Measurements from ENCODE around the gene TCP11. TPM values are rescaled to one million over a fixed set of nuclear protein-coding genes. Genes with fewer than 3 reads are reported as not detected.

Gene TCP11
- total and polyA plus RNA-seq, 4 experiments from 2014 or later = not detected

DNA sequence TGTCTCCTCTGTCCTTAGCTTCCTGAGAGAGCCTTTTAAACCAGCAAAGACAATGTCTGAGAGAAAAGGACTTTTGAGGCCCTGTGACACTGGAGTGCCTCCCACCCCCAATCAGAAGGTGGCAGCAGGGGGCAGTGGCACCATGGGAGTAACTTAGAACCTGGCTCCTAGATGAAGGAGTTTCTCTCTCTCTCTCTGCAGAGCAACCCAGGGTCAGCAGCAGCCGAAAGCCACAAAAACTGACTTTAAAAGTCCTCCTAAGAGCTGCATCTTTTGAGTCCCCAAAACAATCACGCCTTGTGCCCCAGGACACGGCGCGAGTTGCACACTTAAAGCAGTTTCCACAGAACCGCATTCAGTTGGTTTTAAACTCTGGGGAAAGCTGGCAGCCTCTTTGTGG lies 5.3 kb upstream of the TCP11 start:
- CTCF ChIA-PET (ENCODE audit: partially characterized antibody) = interaction anchor here (1.7 to 1.8 kb wide), 2 partner anchors 94 to 678 kb away, joined by 3 to 9 read pairs; no protein-coding TSS in a partner anchor
- no peak overlapping the region for H3K4me3 Mint-ChIP-seq
- H3K4me3 ChIP-seq (ENCODE audit: low read length in 2 of 2) = no peak overlapping the region
- H3K27me3 ChIP-seq (ENCODE audit: insufficient read depth, low read length) = no peaks in the 10 kb centered on the region
- H3K9me3 ChIP-seq (ENCODE audit: control insufficient read depth in 1 of 2, low read length in 2 of 2) = no peaks in the 10 kb centered on the region
- H3K36me3 ChIP-seq (ENCODE audit: insufficient read depth, low read length) = no peaks in the 10 kb centered on the region
- intact Hi-C loops (cut with micrococcal nuclease) = loop anchor here (1.0 to 10.0 kb wide), 3 partner anchors 95 to 552 kb away; no protein-coding TSS in a partner anchor
- peaks cover 0 to 5% (median 0%) of the 10 kb centered on the region in 8 donors for H3K9me3 Mint-ChIP-seq
- peaks cover 2% of the 10 kb centered on the region in 2 donors for H3K27me3 Mint-ChIP-seq
- no peak for DNase-seq
- no peak overlapping the region for H3K27ac Mint-ChIP-seq
- POLR2A ChIA-PET (ENCODE audit: partially characterized antibody) = no interaction called here
- no peaks in the 10 kb centered on the region for H3K36me3 Mint-ChIP-seq
- H3K4me1 ChIP-seq (ENCODE audit: insufficient read depth, low read length) = no peaks in the 10 kb centered on the region
- H3K27ac ChIP-seq (ENCODE audit: low read depth, low read length) = no peak overlapping the region
- H3K4me1 Mint-ChIP-seq = peaks cover 0 to 3% (median 3%) of the 10 kb centered on the region in 4 donors

DNA sequence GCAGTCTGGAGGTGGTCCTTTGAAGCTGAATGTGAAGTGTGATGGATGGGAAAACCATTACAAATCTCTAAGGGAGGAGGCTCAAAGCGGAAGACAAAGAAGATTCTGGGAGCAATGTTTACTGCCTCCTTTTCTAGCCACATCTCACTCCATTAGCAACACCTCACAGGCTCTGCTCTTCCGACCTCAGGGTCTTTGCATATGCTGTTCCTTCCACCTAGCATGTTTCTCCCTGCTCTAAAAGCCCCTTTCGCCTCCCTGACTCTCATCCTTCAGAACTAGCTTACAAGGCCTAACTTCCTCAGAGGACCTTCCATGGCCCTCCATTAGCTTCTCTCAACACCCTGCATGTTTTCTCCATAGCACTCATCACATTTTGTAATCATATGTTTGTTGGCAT lies 4.6 kb upstream of the TCP11 start:
- intact Hi-C loops (cut with micrococcal nuclease) = loop anchor here (1.0 to 10.0 kb wide), 3 partner anchors 96 to 551 kb away; no protein-coding TSS in a partner anchor
- Mint-ChIP-seq H3K9me3 (peaks cover 0 to 4% (median 0%) of the 10 kb centered on the region in 8 donors), H3K27ac (no peak overlapping the region), H3K4me3 (no peak overlapping the region), H3K27me3 (peaks cover 2 to 3% of the 10 kb centered on the region in 2 donors), H3K36me3 (no peaks in the 10 kb centered on the region), H3K4me1 (peaks cover 1 to 5% (median 4%) of the 10 kb centered on the region in 4 donors)
- Histone ChIP-seq H3K27me3 (ENCODE audit: insufficient read depth, low read length) (peaks cover 2% of the 10 kb centered on the region), H3K9me3 (ENCODE audit: control insufficient read depth in 1 of 2, low read length in 2 of 2) (no peaks in the 10 kb centered on the region), H3K4me3 (ENCODE audit: low read length in 2 of 2) (no peak overlapping the region), H3K4me1 (ENCODE audit: insufficient read depth, low read length) (peaks cover 7% of the 10 kb centered on the region), H3K27ac (ENCODE audit: low read depth, low read length) (no peak overlapping the region), H3K36me3 (ENCODE audit: insufficient read depth, low read length) (no peaks in the 10 kb centered on the region)
- CTCF ChIA-PET (ENCODE audit: partially characterized antibody) = interaction anchor here (0.7 to 1.8 kb wide), 3 partner anchors 62 to 677 kb away, joined by 3 to 9 read pairs (median 3); no protein-coding TSS in a partner anchor
- POLR2A ChIA-PET (ENCODE audit: partially characterized antibody) = interaction anchor here (1.3 kb wide), 1 partner anchor 42 kb away, joined by 3 read pairs; no protein-coding TSS in a partner anchor
- no peak for DNase-seq

DNA sequence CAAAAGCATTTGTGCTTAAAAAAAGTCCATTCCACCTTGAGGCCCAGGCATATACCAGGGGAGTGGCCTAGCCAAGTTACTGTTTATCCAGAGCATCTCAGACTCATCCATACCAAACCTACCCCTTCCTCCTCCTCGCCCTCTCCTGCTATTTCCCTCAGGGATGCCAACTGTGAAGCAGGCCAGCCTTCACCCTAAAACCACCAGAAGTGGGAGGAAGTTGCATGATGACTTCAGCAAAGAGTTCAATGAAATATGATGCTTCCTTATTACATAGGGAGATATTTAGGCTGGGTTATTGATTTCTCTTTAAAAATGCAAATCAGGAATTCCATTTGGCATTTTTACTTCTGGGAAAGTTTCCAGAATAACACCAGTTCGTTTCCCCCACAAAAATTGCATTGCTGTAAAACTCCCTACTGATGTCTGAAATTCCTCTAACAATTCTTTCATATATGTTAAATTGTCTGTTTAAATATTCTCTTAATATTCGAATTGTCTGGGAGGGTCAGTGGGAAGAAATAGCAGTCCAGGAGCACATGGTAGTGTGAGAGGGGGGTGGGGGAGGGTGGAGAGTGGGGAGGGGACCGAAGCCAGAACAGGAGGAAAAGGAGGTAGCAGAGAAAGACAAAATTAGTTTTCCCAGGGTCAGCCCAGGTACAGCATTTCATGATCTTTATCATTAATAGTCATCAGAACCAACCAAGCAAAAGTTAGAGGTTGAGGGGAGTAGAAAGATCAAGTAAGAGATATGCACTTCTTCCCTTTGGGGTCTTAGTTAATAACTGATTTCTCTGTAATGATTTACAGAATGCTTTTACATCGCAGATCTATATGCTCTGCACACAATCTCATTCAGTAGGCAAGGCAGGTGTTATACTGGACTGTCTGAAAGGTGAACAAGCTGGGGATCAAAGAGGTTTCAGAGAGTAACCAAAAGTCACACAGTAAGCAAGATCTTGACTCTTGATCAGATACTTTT lies 1.7 kb upstream of the TCP11 start:
- Mint-ChIP-seq H3K27ac (no peak overlapping the region), H3K36me3 (no peaks in the 10 kb centered on the region), H3K27me3 (peaks cover 7 to 12% of the 10 kb centered on the region in 2 donors), H3K4me3 (peak overlapping the region in 2 of 8 donors; percentile 47 to 56), H3K9me3 (peaks cover 0 to 3% (median 0%) of the 10 kb centered on the region in 8 donors), H3K4me1 (peaks cover 8 to 14% (median 10%) of the 10 kb centered on the region in 4 donors)
- ChIA-PET POLR2A (ENCODE audit: partially characterized antibody) (no interaction called here), CTCF (ENCODE audit: partially characterized antibody) (interaction anchor here (0.8 kb wide), 1 partner anchor 98 kb away, joined by 4 read pairs; no protein-coding TSS in a partner anchor)
- no peak for DNase-seq
- no peak overlapping the region for H3K27ac ChIP-seq (ENCODE audit: low read depth, low read length)
- no peaks in the 10 kb centered on the region for H3K36me3 ChIP-seq (ENCODE audit: insufficient read depth, low read length)
- H3K4me3 ChIP-seq (ENCODE audit: low read length in 2 of 2) = no peak overlapping the region
- peaks cover 15% of the 10 kb centered on the region for H3K4me1 ChIP-seq (ENCODE audit: insufficient read depth, low read length)
- intact Hi-C loops (cut with micrococcal nuclease) = loop anchor here (5.0 to 10.0 kb wide), 3 partner anchors 278 to 981 kb away; no protein-coding TSS in a partner anchor
- H3K9me3 ChIP-seq (ENCODE audit: control insufficient read depth in 1 of 2, low read length in 2 of 2) = no peaks in the 10 kb centered on the region
- peaks cover 7% of the 10 kb centered on the region for H3K27me3 ChIP-seq (ENCODE audit: insufficient read depth, low read length)

DNA sequence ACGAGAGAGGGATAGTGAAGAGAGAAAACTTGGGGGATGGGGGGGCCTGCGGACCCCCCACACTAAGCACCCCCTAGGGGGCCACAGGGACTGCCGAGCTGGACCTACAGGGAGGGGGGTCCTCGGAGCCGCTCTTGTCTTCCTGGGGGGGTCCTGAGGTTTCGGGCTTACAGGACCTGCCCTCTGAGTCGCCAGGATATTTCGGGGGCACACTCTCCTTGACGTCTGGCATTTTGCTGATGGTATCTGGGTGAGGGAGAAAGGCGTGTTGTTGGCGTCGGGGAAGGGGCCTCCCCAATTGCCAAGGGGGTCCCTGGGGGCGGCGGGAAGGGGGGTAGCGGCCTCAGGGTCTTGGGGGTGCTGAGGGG lies 516 bp downstream of the TCP11 start:
- ChIA-PET POLR2A (ENCODE audit: partially characterized antibody) (no interaction called here), CTCF (ENCODE audit: partially characterized antibody) (interaction anchor here (0.6 to 2.9 kb wide), 13 partner anchors 9 to 978 kb away, joined by 3 to 26 read pairs (median 9); partner anchors contain the start of gene TAF11)
- peaks cover 8 to 14% (median 10%) of the 10 kb centered on the region in 4 donors for H3K4me1 Mint-ChIP-seq
- Histone ChIP-seq H3K36me3 (ENCODE audit: insufficient read depth, low read length) (no peaks in the 10 kb centered on the region), H3K9me3 (ENCODE audit: control insufficient read depth in 1 of 2, low read length in 2 of 2) (no peaks in the 10 kb centered on the region), H3K4me1 (ENCODE audit: insufficient read depth, low read length) (peaks cover 15% of the 10 kb centered on the region), H3K27ac (ENCODE audit: low read depth, low read length) (no peak overlapping the region), H3K27me3 (ENCODE audit: insufficient read depth, low read length) (peaks cover 7% of the 10 kb centered on the region), H3K4me3 (ENCODE audit: low read length in 2 of 2) (no peak overlapping the region)
- H3K9me3 Mint-ChIP-seq = peaks cover 0 to 3% (median 0%) of the 10 kb centered on the region in 8 donors
- H3K36me3 Mint-ChIP-seq = no peaks in the 10 kb centered on the region
- H3K27ac Mint-ChIP-seq = peak overlapping the region in 4 of 7 donors; percentile 29 to 70 (median 53)
- DNase-seq = no peak
- H3K27me3 Mint-ChIP-seq = peaks cover 7 to 12% of the 10 kb centered on the region in 2 donors
- intact Hi-C loops (cut with micrococcal nuclease) = loop anchor here (1.0 to 10.0 kb wide), 6 partner anchors 154 to 978 kb away; partner anchors contain the start of gene SMIM29
- H3K4me3 Mint-ChIP-seq = peak overlapping the region in 7 of 8 donors; percentile 13 to 71 (median 50)

DNA sequence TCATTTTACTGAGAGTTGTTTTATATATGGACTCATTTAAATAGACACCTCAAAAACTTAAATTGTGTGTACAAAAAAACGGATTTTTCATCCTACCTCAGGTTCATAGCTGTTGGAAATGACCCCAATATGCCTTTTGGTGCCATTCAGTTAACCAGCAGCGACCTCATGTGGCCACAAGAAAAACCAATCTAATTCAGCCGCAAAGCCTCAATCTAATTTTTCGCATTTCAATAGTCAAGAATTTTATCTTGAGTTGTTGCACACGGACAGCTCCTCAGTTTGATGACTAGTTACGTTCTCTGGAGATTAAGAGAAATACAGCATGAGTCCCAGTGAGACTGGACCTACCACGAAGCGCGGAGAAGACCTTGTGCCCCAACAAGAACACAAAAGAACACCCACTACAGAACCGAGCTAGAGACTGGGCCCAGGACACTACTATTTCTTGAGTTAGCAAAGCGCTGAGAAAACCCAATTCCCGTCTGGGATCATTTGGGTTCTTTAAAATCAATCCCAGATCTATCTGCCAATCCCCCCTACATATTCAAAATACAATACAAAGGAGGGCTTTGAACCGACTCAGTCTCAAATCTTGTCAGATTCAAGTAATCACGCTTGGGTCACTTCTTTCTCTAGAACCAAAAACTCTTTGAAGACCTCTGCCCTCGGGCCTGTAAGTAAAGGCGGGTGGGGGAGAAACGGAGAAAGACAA lies 1.1 kb downstream of the TCP11 start:
- peak overlapping the region in 2 of 7 donors; percentile 43 to 63 for H3K27ac Mint-ChIP-seq

DNA sequence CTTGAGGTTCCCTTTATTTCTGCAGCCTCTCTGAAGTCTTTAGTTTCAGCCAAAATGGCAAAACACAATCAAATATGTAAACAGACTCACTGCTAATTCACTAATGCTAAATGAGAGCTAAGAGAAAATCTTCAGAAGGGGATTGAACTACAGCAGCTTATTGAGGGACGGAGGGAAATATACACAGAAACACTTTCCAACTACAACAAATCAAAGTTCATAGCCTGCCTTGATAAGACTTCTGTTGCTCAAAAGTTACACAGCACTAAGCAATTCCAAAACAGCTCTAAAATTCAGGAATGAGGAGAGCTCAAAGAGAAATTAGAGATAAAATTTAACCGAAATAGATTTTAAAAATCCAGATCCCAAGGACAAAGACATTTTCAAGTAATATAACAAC lies 1.7 kb downstream of the TCP11 start:
- Mint-ChIP-seq H3K4me1 (peaks cover 8 to 14% (median 10%) of the 10 kb centered on the region in 4 donors), H3K36me3 (no peaks in the 10 kb centered on the region), H3K4me3 (no peak overlapping the region), H3K9me3 (peaks cover 0 to 3% (median 0%) of the 10 kb centered on the region in 8 donors), H3K27me3 (peaks cover 9 to 12% of the 10 kb centered on the region in 2 donors), H3K27ac (no peak overlapping the region)
- no peak for DNase-seq
- Histone ChIP-seq H3K36me3 (ENCODE audit: insufficient read depth, low read length) (no peaks in the 10 kb centered on the region), H3K4me1 (ENCODE audit: insufficient read depth, low read length) (peaks cover 15% of the 10 kb centered on the region), H3K27me3 (ENCODE audit: insufficient read depth, low read length) (peaks cover 7% of the 10 kb centered on the region), H3K27ac (ENCODE audit: low read depth, low read length) (no peak overlapping the region), H3K9me3 (ENCODE audit: control insufficient read depth in 1 of 2, low read length in 2 of 2) (no peaks in the 10 kb centered on the region), H3K4me3 (ENCODE audit: low read length in 2 of 2) (no peak overlapping the region)
- ChIA-PET POLR2A (ENCODE audit: partially characterized antibody) (interaction anchor here (1.0 kb wide), 1 partner anchor 679 kb away, joined by 3 read pairs; no protein-coding TSS in a partner anchor), CTCF (ENCODE audit: partially characterized antibody) (interaction anchor here (0.6 to 2.9 kb wide), 22 partner anchors 10 to 976 kb away, joined by 3 to 26 read pairs (median 4); partner anchors contain the start of gene TAF11)
- intact Hi-C loops (cut with micrococcal nuclease) = no loop called here

More for the DNA sequence above, 1.1 kb downstream of the TCP11 start:
- no peak overlapping the region for H3K27ac ChIP-seq (ENCODE audit: low read depth, low read length)
- Mint-ChIP-seq H3K4me3 (peak overlapping the region in 7 of 8 donors; percentile 13 to 82 (median 49)), H3K36me3 (no peaks in the 10 kb centered on the region), H3K27me3 (peaks cover 7 to 12% of the 10 kb centered on the region in 2 donors), H3K9me3 (peaks cover 0 to 3% (median 0%) of the 10 kb centered on the region in 8 donors), H3K4me1 (peaks cover 8 to 14% (median 10%) of the 10 kb centered on the region in 4 donors)
- POLR2A ChIA-PET (ENCODE audit: partially characterized antibody) = interaction anchor here (1.0 kb wide), 1 partner anchor 680 kb away, joined by 3 read pairs; no protein-coding TSS in a partner anchor
- DNase-seq = peak in 4 of 5 donors; percentile 36 to 44 (median 37)
- no peaks in the 10 kb centered on the region for H3K9me3 ChIP-seq (ENCODE audit: control insufficient read depth in 1 of 2, low read length in 2 of 2)
- H3K4me3 ChIP-seq (ENCODE audit: low read length in 2 of 2) = no peak overlapping the region
- intact Hi-C loops (cut with micrococcal nuclease) = loop anchor here (1.0 to 10.0 kb wide), 6 partner anchors 154 to 978 kb away; partner anchors contain the start of gene SMIM29
- H3K4me1 ChIP-seq (ENCODE audit: insufficient read depth, low read length) = peaks cover 15% of the 10 kb centered on the region
- no peaks in the 10 kb centered on the region for H3K36me3 ChIP-seq (ENCODE audit: insufficient read depth, low read length)
- peaks cover 7% of the 10 kb centered on the region for H3K27me3 ChIP-seq (ENCODE audit: insufficient read depth, low read length)
- CTCF ChIA-PET (ENCODE audit: partially characterized antibody) = interaction anchor here (0.6 to 2.9 kb wide), 22 partner anchors 9 to 977 kb away, joined by 3 to 26 read pairs (median 4); partner anchors contain the start of gene TAF11
